HG03575 (cell line): Measurements from ENCODE around the gene MSANTD2.

ENCODE experiments used
- ATAC-seq: cut with Tn5 transposase; IDR thresholded peaks from one replicate; pipeline ENCODE4 v1.9.1; 2021; ENCODE audit not compliant: unreplicated experiment, insufficient number of reproducible peaks, low FRiP score; ENCODE audit errors: extremely low read depth

Gene MSANTD2

GRCh38 chr11:124758355-124759265 lies 41.6 kb downstream of the MSANTD2 start:
- ATAC-seq: no peak

DNA sequence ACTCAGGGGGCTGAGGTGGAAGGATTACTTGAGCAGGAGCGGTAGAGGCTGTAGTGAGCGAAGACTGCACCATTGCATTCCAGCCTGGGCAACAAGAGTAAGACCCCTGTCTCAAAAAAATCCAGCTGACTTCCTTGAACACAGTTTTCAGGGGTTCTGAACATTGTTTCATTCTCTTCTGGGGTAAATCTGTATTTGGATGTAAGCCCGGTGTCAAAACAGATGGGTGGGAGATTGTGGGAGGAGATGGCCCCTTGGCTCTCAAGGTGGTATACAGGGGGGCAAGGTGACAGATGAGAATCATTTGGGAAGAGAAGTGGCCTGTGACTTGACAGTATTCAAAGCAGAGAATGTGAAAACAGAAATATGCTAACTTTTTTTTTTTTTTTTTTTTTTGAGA lies 42.9 kb downstream of the MSANTD2 start:
- ATAC-seq: no peak

DNA sequence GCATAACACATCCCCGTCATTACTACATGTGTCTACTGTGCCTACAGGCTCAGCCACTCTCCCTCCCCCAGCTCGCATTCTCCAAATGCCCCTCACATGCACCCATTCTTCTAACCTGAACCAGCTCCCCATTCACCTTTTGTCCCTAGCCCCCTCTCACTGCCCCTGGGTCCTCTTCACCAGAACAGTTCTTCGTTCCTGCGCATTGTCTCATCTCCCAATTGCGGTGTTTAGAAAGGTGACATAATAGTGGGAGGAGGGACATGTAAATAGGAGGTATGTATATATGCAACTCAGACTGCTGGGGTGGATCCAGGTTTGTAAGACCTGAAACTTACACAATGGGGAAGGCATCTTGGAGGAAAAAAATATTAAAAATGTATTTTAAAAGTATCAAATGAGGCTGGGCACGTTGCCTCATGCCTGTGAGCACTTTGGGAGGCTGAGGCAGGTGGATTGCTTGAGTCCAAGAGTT lies 43.4 kb downstream of the MSANTD2 start:
- ATAC-seq: no peak

- no peak for ATAC-seq
Measured at GRCh38 chr11:124756033-124756752, 44.0 kb downstream of the MSANTD2 start.

- ATAC-seq: no peak
Measured at GRCh38 chr11:124754710-124755109, 45.5 kb downstream of the MSANTD2 start.

DNA sequence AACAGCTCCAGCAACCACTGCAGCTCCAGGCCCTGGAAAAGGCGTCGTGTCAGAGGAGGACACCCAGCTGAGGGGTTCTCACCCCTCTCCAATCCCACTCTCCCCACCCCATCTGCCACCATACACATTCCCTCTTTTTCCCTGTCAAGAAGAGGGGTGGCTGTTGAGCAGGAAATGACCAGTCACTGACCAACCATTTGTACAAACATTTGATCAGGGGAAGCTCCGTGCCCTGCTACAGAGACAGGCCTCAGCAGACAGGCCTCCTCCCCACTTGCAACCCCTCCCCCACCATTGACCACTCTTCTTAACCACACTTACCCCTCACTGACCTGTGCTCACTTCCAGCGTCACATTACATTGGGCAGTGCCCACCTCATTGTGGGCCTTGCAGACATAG lies 45.9 kb downstream of the MSANTD2 start:
- ATAC-seq: no peak

GRCh38 chr11:124753624-124754023 lies 46.6 kb downstream of the MSANTD2 start:
- ATAC-seq: no peak

DNA sequence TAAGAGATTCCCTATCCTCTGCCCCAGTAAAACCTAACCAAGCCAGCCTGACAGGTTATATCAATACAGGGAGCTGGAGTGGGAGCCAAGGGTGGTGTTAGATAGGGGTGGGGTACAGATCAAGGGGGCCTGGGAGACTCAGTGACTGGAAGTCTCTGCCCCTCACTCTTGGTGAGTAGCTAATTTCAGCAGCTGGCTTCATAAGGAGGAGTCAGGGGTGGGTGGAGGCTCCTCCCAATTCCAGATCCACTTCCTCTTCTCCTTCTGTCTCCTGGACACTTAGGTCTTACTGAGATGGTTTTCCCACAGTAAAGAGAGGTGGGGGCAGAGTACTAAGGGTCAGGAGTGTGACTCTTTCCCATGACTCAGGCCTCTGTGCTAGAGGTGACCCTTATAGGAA lies 47.0 kb downstream of the MSANTD2 start:
- no peak for ATAC-seq

GRCh38 chr11:124752471-124753102 lies 47.6 kb downstream of the MSANTD2 start:
- ATAC-seq: no peak

GRCh38 chr11:124751741-124752470 lies 48.3 kb downstream of the MSANTD2 start, which contains the start of gene VSIG2:
VSIG2 (minus strand) TSS chr11:124752255; CDS start chr11:124752137, 118 bp downstream.
- no peak for ATAC-seq

- ATAC-seq: no peak
Measured at GRCh38 chr11:124751391-124751740, 48.8 kb downstream of the MSANTD2 start.

DNA sequence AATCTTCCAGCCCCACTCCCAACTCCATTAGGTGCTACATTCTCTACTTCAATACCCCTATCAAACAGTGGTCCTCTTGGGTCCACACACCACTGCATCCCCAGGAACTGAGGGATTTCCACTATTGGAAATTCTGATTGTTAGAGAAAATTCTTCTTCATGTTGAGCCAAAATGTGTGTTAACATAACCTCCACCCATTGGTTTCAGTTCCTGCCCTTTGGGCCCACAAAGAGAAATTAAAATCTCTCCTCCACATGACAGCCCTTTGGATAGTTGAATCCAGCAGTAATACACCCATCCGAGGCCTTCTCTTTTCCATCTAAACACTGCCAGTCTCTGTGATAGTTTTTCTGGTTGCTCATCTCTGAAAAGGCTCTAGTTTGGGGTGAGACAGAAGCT lies 50.3 kb downstream of the MSANTD2 start:
- no peak for ATAC-seq

DNA sequence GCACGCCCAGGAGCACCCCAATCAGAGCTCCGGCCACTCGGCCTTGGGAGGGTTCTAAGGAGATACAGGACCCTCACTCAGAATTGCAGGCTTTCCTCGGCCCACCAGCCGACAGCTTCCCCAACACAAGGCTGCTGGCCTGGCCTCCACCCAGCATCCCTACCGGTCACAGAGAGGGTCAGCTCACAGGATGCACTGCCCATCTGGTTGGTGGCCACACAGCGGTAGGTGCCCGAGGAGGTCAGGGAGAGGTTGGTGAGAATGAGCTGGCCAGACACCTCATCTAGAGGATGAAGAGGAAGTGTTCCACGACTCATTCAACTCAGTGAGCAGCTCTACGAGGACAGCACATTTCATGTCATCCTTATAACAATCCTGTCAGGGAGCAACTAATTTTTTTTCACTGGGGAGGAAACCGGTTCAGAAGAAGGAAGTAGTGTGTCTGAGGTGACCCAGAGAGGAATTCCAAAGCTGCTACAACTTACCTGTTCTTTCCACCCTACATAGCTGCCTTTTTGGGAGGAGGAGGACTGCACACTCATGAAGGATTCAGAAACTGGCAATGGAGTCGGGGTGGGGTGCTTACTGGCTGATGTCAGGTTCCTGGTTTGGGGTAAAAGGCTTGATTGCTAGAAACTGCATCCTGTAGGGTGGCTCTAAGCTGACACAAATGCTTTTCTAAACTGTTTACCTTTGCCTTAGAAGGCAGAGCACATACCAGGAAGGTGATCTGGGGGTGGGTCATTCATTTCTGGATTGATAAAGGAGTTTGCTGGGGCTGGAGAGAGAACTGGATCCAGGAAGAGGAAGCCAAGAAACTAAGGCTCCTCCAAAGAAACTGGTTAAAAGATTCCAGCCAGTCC lies 51.5 kb downstream of the MSANTD2 start:
- ATAC-seq: no peak

GRCh38 chr11:124748100-124748418 lies 52.1 kb downstream of the MSANTD2 start:
- no peak for ATAC-seq

DNA sequence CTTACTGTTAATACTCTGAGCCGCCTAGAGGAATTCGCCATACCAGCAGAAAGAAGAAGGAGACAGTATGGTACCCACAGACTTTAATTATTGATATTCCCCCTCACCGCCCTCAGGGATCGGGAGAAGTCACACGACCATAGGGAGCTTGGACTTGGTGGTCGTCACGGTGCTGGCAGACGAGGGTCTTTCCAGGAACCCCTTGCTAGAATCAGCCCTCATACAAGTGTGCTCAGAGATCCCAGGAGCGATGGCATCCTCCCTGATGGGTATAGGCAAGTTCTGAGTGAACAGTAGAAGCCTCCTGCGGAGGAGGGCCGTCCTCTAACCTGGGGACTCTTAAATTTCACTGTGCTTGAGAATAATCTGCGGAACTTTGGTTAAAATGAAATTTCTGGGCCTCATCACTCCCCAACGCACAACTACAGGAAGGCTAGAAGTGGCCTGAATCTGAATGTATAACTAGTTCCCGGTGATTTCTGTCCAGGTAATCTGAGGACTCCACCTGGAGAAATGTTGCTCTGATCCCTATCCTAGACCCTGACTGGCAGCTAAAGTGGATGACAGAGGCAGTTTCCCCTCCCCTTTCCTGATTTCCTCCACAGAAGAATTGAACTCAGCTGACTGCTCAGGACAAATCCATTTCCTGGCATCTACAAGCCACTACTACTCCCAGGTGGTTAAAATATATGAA lies 52.7 kb downstream of the MSANTD2 start:
- ATAC-seq: no peak

DNA sequence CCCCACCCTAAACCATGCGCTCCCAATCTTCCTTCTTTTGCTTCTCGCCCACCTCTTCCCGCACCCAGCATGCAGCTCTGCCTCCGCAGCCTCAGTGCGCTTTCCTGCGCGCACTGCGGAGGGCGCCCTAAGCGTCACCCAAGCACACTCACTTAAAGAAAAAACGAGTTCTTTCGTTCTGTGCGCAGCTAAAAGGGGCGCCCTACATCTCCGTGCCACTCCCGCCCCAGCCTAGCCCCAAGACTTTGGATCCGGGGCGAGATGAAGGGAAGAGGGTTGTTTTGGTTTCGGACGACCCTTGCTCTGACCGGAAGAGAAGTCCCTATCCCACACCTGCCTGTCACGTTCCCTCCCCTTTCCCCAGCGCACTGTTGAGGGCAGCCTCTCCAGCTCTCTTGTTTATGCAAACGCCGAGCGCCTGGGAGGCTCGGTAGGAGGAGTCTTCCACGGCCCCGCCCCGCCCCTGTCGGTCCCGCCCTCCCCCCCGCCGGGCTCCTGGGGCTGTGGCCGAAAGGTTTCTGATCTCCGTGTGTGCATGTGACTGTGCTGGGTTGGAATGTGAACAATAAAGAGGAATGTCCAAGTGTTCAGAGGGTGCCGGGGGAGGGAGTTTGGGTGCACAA lies 53.5 kb downstream of the MSANTD2 start:
- ATAC-seq: peak; percentile 83

GRCh38 chr11:124745835-124746620 lies 54.2 kb downstream of the MSANTD2 start:
- ATAC-seq: no peak
